ENCODE data around the gene NRCAM.

GRCh38 chr7:108486291-108486966 is 30.2 kb upstream of the NRCAM start:
- TF ChIP-seq ATF2 (IDR thresholded peaks at IDR 0.05; ENCODE audit: low read length) (no peak), E2F4 (IDR thresholded peaks at IDR 0.05; ENCODE audit: low read depth, low read length) (no peak), TAF1 (IDR thresholded peaks at IDR 0.05; ENCODE audit: borderline replicate concordance, low read depth, low read length) (no peak), TCF3 (IDR thresholded peaks at IDR 0.05; ENCODE audit: borderline replicate concordance, insufficient read depth, low read depth, low read length) (no peak), GATAD2B (conservative IDR thresholded peaks at IDR 0.05; ENCODE audit: low read depth) (no peak), RB1 (IDR thresholded peaks at IDR 0.05; ENCODE audit: borderline replicate concordance) (no peak), YY1 (IDR thresholded peaks at IDR 0.05; ENCODE audit: low read depth, low read length) (no peak), EZH2 (IDR thresholded peaks at IDR 0.05; ENCODE audit: borderline replicate concordance, control insufficient read depth, low read depth, low read length) (no peak), CEBPB (IDR thresholded peaks at IDR 0.05; ENCODE audit: borderline replicate concordance in 1 of 2, low read depth in 2 of 2, low read length in 2 of 2) (no peak)
